ENCODE results near the gene CDH22.

CDH22 gene

GRCh38 chr20:46164254-46164653, 144.0 kb downstream of the CDH22 start:
- no peak for TF ChIP-seq CTCF (IDR thresholded peaks at IDR 0.05; ENCODE audit: borderline replicate concordance, insufficient read depth, low read depth, low read length)
- H3K4me3 ChIP-seq (ENCODE audit: low read depth, low read length), result no peak overlapping the region

DNA sequence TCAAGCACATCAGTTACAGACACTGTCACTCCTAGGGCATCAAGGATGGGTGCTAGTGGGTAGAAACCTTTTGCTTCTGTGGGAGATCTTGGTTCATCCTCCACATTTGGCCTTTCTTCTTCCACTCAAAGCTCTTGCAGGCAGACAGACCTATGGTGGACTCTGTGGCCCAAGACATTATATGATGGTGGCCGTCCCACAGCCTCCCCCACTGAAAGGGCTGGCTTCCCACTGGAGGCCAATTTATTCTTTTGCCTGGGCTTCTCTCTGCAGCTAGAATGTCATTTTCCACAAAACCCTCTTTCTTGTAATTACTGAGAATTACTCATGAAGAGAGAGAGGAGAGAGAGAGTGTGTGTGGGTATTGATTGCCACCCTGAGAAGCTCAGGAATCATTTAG, 146.4 kb downstream of the CDH22 start:
- no peak for TF ChIP-seq CTCF (IDR thresholded peaks at IDR 0.05; ENCODE audit: borderline replicate concordance, insufficient read depth, low read depth, low read length)
- H3K4me3 ChIP-seq (ENCODE audit: low read depth, low read length), result no peak overlapping the region

DNA sequence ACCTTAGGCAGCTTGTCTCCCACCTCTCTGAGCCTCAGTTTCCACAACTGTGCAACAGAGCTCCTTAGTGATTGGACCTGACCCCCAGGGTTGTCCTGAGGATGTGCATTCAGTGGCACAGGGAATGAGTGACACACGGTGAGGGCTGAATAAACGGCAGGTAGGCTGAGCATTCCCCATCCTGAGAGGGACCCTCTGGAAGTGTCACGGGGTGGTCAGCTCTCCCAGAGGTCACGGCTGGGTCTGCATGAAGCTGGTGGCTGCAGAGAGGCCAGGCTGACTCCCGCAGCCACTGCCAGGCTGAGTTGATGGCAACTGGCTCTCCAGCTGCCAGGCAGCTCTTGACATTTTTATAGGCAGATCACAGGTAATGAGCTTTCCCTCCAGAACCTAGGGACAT, 147.6 kb downstream of the CDH22 start:
- no peak overlapping the region for H3K4me3 ChIP-seq (ENCODE audit: low read depth, low read length)
- TF ChIP-seq CTCF (IDR thresholded peaks at IDR 0.05; ENCODE audit: borderline replicate concordance, insufficient read depth, low read depth, low read length), result no peak

DNA sequence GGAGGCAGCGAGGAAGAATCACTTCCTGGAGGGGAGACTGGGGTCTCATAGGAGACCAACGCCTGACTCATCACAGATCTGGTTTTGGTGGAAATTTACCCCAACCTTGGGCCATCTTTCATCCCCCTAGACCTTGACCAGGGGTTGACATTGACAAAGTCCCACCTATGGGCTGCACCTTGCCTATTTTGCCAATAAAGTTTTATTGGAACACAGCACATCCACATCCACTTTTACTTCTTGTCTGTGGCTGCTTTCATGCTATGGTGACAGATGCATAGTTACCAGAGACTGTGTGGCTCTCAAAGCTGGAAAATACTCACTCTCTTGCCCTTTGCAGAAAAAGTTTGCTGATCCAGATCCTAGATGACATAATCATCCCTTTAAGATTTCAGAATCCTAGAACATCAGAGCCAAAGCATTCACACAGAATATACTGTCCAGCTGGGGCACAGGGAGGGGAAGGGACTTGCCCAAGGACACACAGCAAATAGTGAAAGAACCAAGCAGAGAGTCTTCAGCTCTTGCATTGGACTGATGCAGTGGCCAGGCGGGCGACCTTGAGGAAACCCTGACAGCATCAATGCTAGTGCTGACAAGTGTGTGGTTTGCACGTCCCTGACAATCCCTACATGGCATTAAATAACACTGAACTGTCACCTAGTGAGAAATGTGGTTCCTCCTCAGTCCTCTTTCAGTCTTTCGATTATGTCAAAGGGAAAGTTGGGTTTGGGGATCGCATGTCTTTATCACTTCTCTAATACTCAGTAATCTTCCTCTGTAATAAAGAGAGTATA, 149.0 kb downstream of the CDH22 start:
- no peak for TF ChIP-seq CTCF (IDR thresholded peaks at IDR 0.05; ENCODE audit: borderline replicate concordance, insufficient read depth, low read depth, low read length)
- H3K4me3 ChIP-seq (ENCODE audit: low read depth, low read length), result no peak overlapping the region

DNA sequence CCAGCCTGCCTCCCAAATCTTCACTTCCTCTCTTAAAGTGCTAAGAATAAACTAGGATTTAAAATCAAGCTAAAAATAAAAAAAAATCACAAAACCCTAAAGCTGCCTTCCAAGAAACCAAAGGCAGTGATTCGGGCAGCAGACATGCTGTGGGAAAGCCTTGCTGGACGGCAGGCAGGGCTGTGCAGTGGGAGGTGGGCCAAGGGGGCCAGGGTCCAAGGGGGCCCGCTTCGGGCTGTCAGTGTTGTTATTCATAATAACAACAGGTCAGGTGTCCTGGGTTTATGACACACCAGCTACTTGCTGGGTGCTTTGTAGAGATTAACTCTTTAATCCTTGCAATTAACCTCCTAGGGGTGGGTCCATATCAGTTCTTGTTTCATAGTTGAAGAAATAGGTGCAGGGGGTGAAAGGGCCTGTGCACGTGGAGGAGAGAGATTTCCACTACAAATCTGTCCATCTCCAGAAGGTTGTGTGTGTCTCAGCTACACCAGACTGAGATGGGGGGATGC, 149.8 kb downstream of the CDH22 start:
- TF ChIP-seq CTCF (IDR thresholded peaks at IDR 0.05; ENCODE audit: borderline replicate concordance, insufficient read depth, low read depth, low read length), result no peak
- H3K4me3 ChIP-seq (ENCODE audit: low read depth, low read length), result no peak overlapping the region

GRCh38 chr20:46157625-46158024, 150.7 kb downstream of the CDH22 start:
- no peak overlapping the region for H3K4me3 ChIP-seq (ENCODE audit: low read depth, low read length)
- TF ChIP-seq CTCF (IDR thresholded peaks at IDR 0.05; ENCODE audit: borderline replicate concordance, insufficient read depth, low read depth, low read length), result no peak

- TF ChIP-seq CTCF (IDR thresholded peaks at IDR 0.05; ENCODE audit: borderline replicate concordance, insufficient read depth, low read depth, low read length), result no peak
- H3K4me3 ChIP-seq (ENCODE audit: low read depth, low read length), result no peak overlapping the region
These were observed 151.2 kb downstream of the CDH22 start for GRCh38 chr20:46157076-46157592.

Data from GM12875 (cell line).